ENCODE data around the gene MT1B.
"Not testable (repeated sequence)": the region's sequence is repeated elsewhere in the genome, so short reads cannot be mapped to it uniquely, and the experiment has no call there.

MT1B gene

GRCh38 chr16:56662357-56663354, 11.0 kb downstream of the MT1B start:
- Histone ChIP-seq H2BK120ac (ENCODE audit: low read depth, low read length) (no peak overlapping the region), H3K14ac (ENCODE audit: low read length in 2 of 2) (no peak overlapping the region), H3K4me1 (ENCODE audit: control insufficient read depth, insufficient read depth, low read depth, low read length) (peaks cover 14% of the 10 kb centered on the region), H3K4me2 (ENCODE audit: low read length, poor library complexity, severe bottlenecking) (peak overlapping the region; percentile 19), H2AK5ac (ENCODE audit: low read length, severe bottlenecking) (no peak overlapping the region), H2BK12ac (ENCODE audit: low read length in 2 of 2) (no peak overlapping the region), H3K27me3 (ENCODE audit: control insufficient read depth in 1 of 2, insufficient read depth in 1 of 2, low read length in 2 of 2) (peaks cover 92 to 96% of the 10 kb centered on the region in 2 experiments), H3K27ac (ENCODE audit: low read length, poor library complexity, severe bottlenecking) (no peak overlapping the region), H4K8ac (ENCODE audit: low read length) (no peak overlapping the region), H2AFZ (ENCODE audit: low read depth, low read length) (no peak overlapping the region), H3K79me1 (replicated peaks; ENCODE audit: low read length, poor library complexity, severe bottlenecking) (no peaks in the 10 kb centered on the region), H2BK15ac (ENCODE audit: low read depth, poor library complexity, severe bottlenecking) (no peak overlapping the region), H4K91ac (ENCODE audit: low read length) (no peak overlapping the region), H3K23ac (ENCODE audit: low read length in 2 of 2) (no peak overlapping the region), H3K9ac (ENCODE audit: low read length) (no peak overlapping the region), H3K4me3 (ENCODE audit: insufficient read depth in 1 of 2, low read depth in 1 of 2, low read length in 2 of 2) (peak overlapping the region in 1 of 2 experiments; percentile 27), H3K18ac (ENCODE audit: low read depth in 1 of 2, low read length in 2 of 2) (no peak overlapping the region), H3K4ac (ENCODE audit: low read depth in 1 of 2, low read length in 2 of 2) (no peak overlapping the region), H2BK5ac (ENCODE audit: low read depth, low read length, poor library complexity, severe bottlenecking) (no peak overlapping the region), H3K36me3 (ENCODE audit: control insufficient read depth in 1 of 2, insufficient read depth in 2 of 2, low read depth in 1 of 2, low read length in 2 of 2) (no peaks in the 10 kb centered on the region), H3K9me3 (ENCODE audit: control insufficient read depth, low read length) (no peaks in the 10 kb centered on the region)
- DNase-seq: no peak
- WGBS: 7% methylated on average over 42 of the region's 48 CpGs

DNA sequence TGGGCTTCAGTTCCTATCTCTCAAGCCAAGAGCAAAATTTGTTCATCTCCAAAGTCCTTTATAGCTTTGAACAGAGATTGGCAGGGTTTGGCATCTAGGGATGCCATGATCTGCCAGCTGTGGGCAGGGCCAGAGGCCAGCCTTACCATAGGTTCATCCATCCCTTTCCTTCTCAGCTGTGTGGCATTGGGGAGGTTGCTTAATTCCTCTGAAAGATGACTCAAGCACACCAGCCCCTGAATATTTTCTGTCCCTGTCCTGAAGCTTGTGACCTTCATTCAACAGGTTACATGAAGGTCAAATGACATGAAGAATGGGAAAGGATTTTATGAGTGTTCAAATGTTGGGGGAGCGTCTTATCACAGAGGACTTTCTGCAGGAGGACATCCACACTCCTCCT, 12.8 kb downstream of the MT1B start:
- H3K27me3 ChIP-seq (ENCODE audit: control insufficient read depth in 1 of 2, insufficient read depth in 1 of 2, low read length in 2 of 2): peaks cover 92 to 96% of the 10 kb centered on the region in 2 experiments
- no peak overlapping the region for H2AFZ ChIP-seq (ENCODE audit: low read depth, low read length)
- no peak overlapping the region for H2AK5ac ChIP-seq (ENCODE audit: low read length, severe bottlenecking)
- no peaks in the 10 kb centered on the region for H3K79me1 ChIP-seq (replicated peaks; ENCODE audit: low read length, poor library complexity, severe bottlenecking)
- H3K23ac ChIP-seq (ENCODE audit: low read length in 2 of 2): no peak overlapping the region
- peaks cover 18% of the 10 kb centered on the region for H3K4me1 ChIP-seq (ENCODE audit: control insufficient read depth, insufficient read depth, low read depth, low read length)
- no peak overlapping the region for H3K4me2 ChIP-seq (ENCODE audit: low read length, poor library complexity, severe bottlenecking)
- H3K4ac ChIP-seq (ENCODE audit: low read depth in 1 of 2, low read length in 2 of 2): no peak overlapping the region
- H3K36me3 ChIP-seq (ENCODE audit: control insufficient read depth in 1 of 2, insufficient read depth in 2 of 2, low read depth in 1 of 2, low read length in 2 of 2): no peaks in the 10 kb centered on the region
- H2BK15ac ChIP-seq (ENCODE audit: low read depth, poor library complexity, severe bottlenecking): no peak overlapping the region
- no peak overlapping the region for H3K9ac ChIP-seq (ENCODE audit: low read length)
- H4K91ac ChIP-seq (ENCODE audit: low read length): no peak overlapping the region
- no peak overlapping the region for H3K18ac ChIP-seq (ENCODE audit: low read depth in 1 of 2, low read length in 2 of 2)
- no peak overlapping the region for H3K27ac ChIP-seq (ENCODE audit: low read length, poor library complexity, severe bottlenecking)
- no peak for DNase-seq
- no peak overlapping the region for H2BK5ac ChIP-seq (ENCODE audit: low read depth, low read length, poor library complexity, severe bottlenecking)
- H2BK12ac ChIP-seq (ENCODE audit: low read length in 2 of 2): no peak overlapping the region
- no peak overlapping the region for H3K4me3 ChIP-seq (ENCODE audit: insufficient read depth in 1 of 2, low read depth in 1 of 2, low read length in 2 of 2)
- H4K8ac ChIP-seq (ENCODE audit: low read length): no peak overlapping the region
- WGBS: no CpG with 5 or more reads among the region's 1 CpG
- no peak overlapping the region for H3K14ac ChIP-seq (ENCODE audit: low read length in 2 of 2)
- no peaks in the 10 kb centered on the region for H3K9me3 ChIP-seq (ENCODE audit: control insufficient read depth, low read length)
- H2BK120ac ChIP-seq (ENCODE audit: low read depth, low read length): no peak overlapping the region

DNA sequence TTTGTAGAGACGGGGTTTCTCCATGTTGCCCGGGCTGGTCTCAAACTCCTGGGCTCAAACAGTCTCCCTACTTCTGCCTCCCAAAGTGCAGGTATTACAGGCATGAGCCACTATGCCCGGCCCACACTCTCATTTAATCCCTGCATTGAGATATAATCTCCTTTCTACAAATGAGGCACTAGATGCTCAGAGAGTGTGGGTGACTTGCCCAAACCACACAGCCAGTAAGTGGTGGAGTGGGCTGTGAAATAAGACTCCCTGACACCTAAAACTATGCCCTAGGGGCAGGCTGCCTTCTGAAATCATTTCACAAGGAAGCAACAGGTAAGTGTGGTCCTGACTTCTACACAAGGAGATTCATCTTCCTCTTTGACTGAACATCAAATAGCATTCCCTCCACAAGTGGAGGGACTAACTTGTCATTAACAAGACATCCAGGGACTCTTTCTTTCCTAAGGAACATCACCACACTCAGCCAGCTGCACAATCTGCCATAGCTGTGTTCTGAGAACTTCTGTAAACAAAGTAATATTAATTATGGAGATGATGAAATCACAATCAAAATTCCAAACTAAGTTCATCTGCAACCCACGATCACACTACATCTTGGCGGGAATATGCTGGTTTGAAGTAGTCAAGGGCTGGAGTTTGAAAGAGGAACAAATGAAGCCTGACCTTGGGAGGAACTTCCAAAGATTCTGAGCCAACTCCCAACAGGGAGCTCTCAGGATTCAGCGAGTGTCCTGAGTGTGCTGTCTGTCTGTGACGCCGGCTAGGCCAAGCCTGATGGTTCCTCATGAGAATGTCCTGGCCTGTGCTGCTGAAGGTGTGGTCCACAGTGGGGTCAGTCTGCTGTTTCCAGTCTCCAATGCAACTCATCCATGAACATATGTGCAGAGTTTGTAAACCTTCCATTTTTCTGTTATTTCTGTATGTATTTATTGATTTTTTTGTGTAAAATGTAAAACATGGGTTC, 13.9 kb downstream of the MT1B start:
- not testable (repeated sequence) for H2BK5ac ChIP-seq (ENCODE audit: low read depth, low read length, poor library complexity, severe bottlenecking); H3K9me3 ChIP-seq (ENCODE audit: control insufficient read depth, low read length); H3K14ac ChIP-seq (ENCODE audit: low read length in 2 of 2); H2AK5ac ChIP-seq (ENCODE audit: low read length, severe bottlenecking); H2BK120ac ChIP-seq (ENCODE audit: low read depth, low read length); H4K8ac ChIP-seq (ENCODE audit: low read length); H2AFZ ChIP-seq (ENCODE audit: low read depth, low read length); H3K4ac ChIP-seq (ENCODE audit: low read depth in 1 of 2, low read length in 2 of 2); H3K9ac ChIP-seq (ENCODE audit: low read length); H3K4me3 ChIP-seq (ENCODE audit: insufficient read depth in 1 of 2, low read depth in 1 of 2, low read length in 2 of 2); H2BK12ac ChIP-seq (ENCODE audit: low read length in 2 of 2); H3K36me3 ChIP-seq (ENCODE audit: control insufficient read depth in 1 of 2, insufficient read depth in 2 of 2, low read depth in 1 of 2, low read length in 2 of 2); H3K4me2 ChIP-seq (ENCODE audit: low read length, poor library complexity, severe bottlenecking); H3K79me1 ChIP-seq (replicated peaks; ENCODE audit: low read length, poor library complexity, severe bottlenecking); H3K23ac ChIP-seq (ENCODE audit: low read length in 2 of 2); H2BK15ac ChIP-seq (ENCODE audit: low read depth, poor library complexity, severe bottlenecking); H3K27ac ChIP-seq (ENCODE audit: low read length, poor library complexity, severe bottlenecking); DNase-seq; H3K18ac ChIP-seq (ENCODE audit: low read depth in 1 of 2, low read length in 2 of 2); H4K91ac ChIP-seq (ENCODE audit: low read length)
- peaks cover 92 to 96% of the 10 kb centered on the region in 2 experiments for H3K27me3 ChIP-seq (ENCODE audit: control insufficient read depth in 1 of 2, insufficient read depth in 1 of 2, low read length in 2 of 2)
- H3K4me1 ChIP-seq (ENCODE audit: control insufficient read depth, insufficient read depth, low read depth, low read length): peaks cover 20% of the 10 kb centered on the region
- WGBS: 66% methylated on average over 7 of the region's 8 CpGs
